ENCODE results near the gene LBX2. TPM values are rescaled to one million over a fixed set of nuclear protein-coding genes. Genes with fewer than 3 reads are reported as not detected.

Gene LBX2
- total RNA-seq, 2 donors from 2014 or later = 2.3 to 7.6 TPM

- Histone ChIP-seq H3K27me3 (no peaks in the 10 kb centered on the region), H3K9me3 (no peaks in the 10 kb centered on the region), H3K27ac (peak overlapping the region; percentile 95 to 98 (median 96)), H3K4me1 (peaks cover 44% of the 10 kb centered on the region), H3K36me3 (replicated peaks in 1 of 2; ENCODE audit: insufficient read depth in 1 of 2, low read depth in 2 of 2) (no peaks in the 10 kb centered on the region), H3K4me3 (peak overlapping the region; percentile 17 to 39)
- intact Hi-C loops (cut with DNase I) = no loop called here
- ATAC-seq = peak; percentile 18
- TF ChIP-seq CTCF (IDR thresholded peaks at IDR 0.05) (no peak), POLR2A (IDR thresholded peaks at IDR 0.05) (peak in 2 of 3 donors; percentile 91 to 94)
- peak; percentile 66 to 74 (median 71) for DNase-seq
- 0% methylated on average over 22 to 34 of the region's 46 CpGs for WGBS, 2 donors
Observed at GRCh38 chr2:74457549-74458131, 41.8 kb downstream of the LBX2 start.

- Histone ChIP-seq H3K36me3 (replicated peaks in 1 of 2; ENCODE audit: insufficient read depth in 1 of 2, low read depth in 2 of 2) (no peaks in the 10 kb centered on the region), H3K27me3 (no peaks in the 10 kb centered on the region), H3K4me3 (peak overlapping the region; percentile 17 to 39), H3K27ac (peak overlapping the region; percentile 95 to 98 (median 96)), H3K9me3 (no peaks in the 10 kb centered on the region), H3K4me1 (peaks cover 44% of the 10 kb centered on the region)
- intact Hi-C loops (cut with DNase I) = no loop called here
- no peak for TF ChIP-seq CTCF (IDR thresholded peaks at IDR 0.05)
- TF ChIP-seq POLR2A (IDR thresholded peaks at IDR 0.05) = no peak
- ATAC-seq (no peak), DNase-seq (no peak)
- WGBS, 2 donors = 0 to 4% methylated on average over 10 to 19 of the region's 27 CpGs
Observed at GRCh38 chr2:74457129-74457548, 42.3 kb downstream of the LBX2 start.

- DNase-seq (peak; percentile 97 to 98 (median 98)), ATAC-seq (peak; percentile 66)
- Histone ChIP-seq H3K27ac (peak within 1 kb of the TSS in 3 of 4 donors; percentile 14 to 71 (median 58)), H3K27me3 (no peaks in the 10 kb centered on the region), H3K4me1 (peaks cover 40% of the 10 kb centered on the region), H3K36me3 (replicated peaks in 1 of 2; ENCODE audit: insufficient read depth in 1 of 2, low read depth in 2 of 2) (no peaks in the 10 kb centered on the region), H3K4me3 (peak within 1 kb of the TSS in 1 of 2 donors; percentile 90), H3K9me3 (no peaks in the 10 kb centered on the region)
- WGBS, 2 donors = 0% methylated on average over 20 to 40 of the region's 40 CpGs
- intact Hi-C loops (cut with DNase I) = no loop called here
- TF ChIP-seq CTCF (IDR thresholded peaks at IDR 0.05) (peak in 1 of 7 experiments; percentile 12), POLR2A (IDR thresholded peaks at IDR 0.05) (peak in 2 of 3 donors; percentile 39 to 55)
Observed at GRCh38 chr2:74454654-74455511, 44.5 kb downstream of the LBX2 start, which contains the start of gene INO80B. Gene INO80B (plus strand): TSS chr2:74455087. CDS start chr2:74455117, 30 bp downstream.

GRCh38 chr2:74450570-74451190 lies 48.7 kb downstream of the LBX2 start:
- TF ChIP-seq POLR2A (IDR thresholded peaks at IDR 0.05) (no peak), CTCF (IDR thresholded peaks at IDR 0.05) (no peak)
- ATAC-seq = no peak
- no peak for DNase-seq
- H3K27ac ChIP-seq = no peak overlapping the region
- intact Hi-C loops (cut with DNase I) = no loop called here
- H3K9me3 ChIP-seq = no peaks in the 10 kb centered on the region
- H3K4me1 ChIP-seq = peaks cover 18% of the 10 kb centered on the region
- H3K36me3 ChIP-seq (replicated peaks in 1 of 2; ENCODE audit: insufficient read depth in 1 of 2, low read depth in 2 of 2) = no peaks in the 10 kb centered on the region
- no peak overlapping the region for H3K4me3 ChIP-seq
- H3K27me3 ChIP-seq = no peaks in the 10 kb centered on the region
- WGBS, 2 donors = 75 to 80% methylated on average over 3 of the region's 3 CpGs
